ENCODE results near the gene FRMD1.

GRCh38 chr6:168057836-168058235 lies 21.2 kb downstream of the FRMD1 start:
- no peak for TF ChIP-seq CTCF (conservative IDR thresholded peaks at IDR 0.05)
- TF ChIP-seq EZH2 (IDR thresholded peaks at IDR 0.05; ENCODE audit: low read depth) = no peak

All from PC-9 (cell line).